ENCODE data around the gene TMEM131.

Gene TMEM131

DNA sequence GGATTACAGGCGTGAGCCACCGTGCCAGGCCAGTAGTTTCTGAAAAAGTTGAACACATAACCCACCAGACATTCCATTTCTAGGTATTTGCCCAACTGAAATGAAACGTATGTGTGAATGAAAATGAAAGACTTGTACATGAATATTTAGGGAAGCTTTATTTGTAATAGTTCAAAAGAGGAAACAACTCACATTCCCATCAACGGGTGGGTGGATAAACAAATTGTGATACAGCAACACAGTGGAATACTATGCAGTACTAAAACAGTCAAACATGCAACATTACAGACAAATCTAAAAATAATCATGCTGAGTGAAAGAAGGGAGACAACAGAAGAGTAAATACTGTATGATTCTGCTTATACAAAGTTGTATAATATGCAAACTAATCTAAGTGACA lies 46.8 kb downstream of the TMEM131 start:
- TF ChIP-seq, protein P1, sequence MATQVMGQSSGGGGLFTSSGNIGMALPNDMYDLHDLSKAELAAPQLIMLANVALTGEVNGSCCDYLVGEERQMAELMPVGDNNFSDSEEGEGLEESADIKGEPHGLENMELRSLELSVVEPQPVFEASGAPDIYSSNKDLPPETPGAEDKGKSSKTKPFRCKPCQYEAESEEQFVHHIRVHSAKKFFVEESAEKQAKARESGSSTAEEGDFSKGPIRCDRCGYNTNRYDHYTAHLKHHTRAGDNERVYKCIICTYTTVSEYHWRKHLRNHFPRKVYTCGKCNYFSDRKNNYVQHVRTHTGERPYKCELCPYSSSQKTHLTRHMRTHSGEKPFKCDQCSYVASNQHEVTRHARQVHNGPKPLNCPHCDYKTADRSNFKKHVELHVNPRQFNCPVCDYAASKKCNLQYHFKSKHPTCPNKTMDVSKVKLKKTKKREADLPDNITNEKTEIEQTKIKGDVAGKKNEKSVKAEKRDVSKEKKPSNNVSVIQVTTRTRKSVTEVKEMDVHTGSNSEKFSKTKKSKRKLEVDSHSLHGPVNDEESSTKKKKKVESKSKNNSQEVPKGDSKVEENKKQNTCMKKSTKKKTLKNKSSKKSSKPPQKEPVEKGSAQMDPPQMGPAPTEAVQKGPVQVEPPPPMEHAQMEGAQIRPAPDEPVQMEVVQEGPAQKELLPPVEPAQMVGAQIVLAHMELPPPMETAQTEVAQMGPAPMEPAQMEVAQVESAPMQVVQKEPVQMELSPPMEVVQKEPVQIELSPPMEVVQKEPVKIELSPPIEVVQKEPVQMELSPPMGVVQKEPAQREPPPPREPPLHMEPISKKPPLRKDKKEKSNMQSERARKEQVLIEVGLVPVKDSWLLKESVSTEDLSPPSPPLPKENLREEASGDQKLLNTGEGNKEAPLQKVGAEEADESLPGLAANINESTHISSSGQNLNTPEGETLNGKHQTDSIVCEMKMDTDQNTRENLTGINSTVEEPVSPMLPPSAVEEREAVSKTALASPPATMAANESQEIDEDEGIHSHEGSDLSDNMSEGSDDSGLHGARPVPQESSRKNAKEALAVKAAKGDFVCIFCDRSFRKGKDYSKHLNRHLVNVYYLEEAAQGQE (IDR thresholded peaks at IDR 0.05; ENCODE audit: insufficient replicate concordance, low read depth) = no peak
- TF ChIP-seq POLR2AphosphoS5 (IDR thresholded peaks at IDR 0.05; ENCODE audit: low read depth) = no peak
- no peaks in the 10 kb centered on the region for H3K27me3 ChIP-seq (ENCODE audit: insufficient read depth, poor library complexity, severe bottlenecking)
- no peak for DNase-seq (ENCODE audit: low read depth in 1 of 2, low spot score in 1 of 2)
- H3K27ac ChIP-seq (replicated peaks) = no peak overlapping the region
- H3K4me3 ChIP-seq (replicated peaks; ENCODE audit: insufficient read depth, low read length) = no peak overlapping the region

DNA sequence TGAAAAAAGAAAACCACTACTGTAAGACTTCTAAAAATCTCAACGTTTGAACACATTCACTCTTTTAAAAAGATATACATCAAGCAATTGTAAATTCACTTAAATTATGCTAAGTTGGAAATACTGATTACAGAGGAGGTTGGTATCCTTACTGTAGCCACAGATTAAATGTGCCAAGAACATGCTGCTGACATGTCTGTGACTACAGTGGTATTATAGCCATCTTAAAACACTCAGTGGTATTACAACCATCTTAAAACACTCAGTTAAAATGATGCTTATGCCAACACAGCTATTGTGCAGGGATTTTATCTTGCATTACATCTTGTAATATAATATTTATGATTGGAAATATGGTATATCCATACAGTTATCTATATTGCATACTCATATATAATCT lies 50.0 kb downstream of the TMEM131 start:
- TF ChIP-seq, protein P1 (IDR thresholded peaks at IDR 0.05; ENCODE audit: insufficient replicate concordance, low read depth) = no peak
- no peak for TF ChIP-seq SPI1 (IDR thresholded peaks at IDR 0.05; ENCODE audit: borderline replicate concordance, low read depth)
- no peak for TF ChIP-seq POLR2AphosphoS5 (IDR thresholded peaks at IDR 0.05; ENCODE audit: low read depth)
- no peak for TF ChIP-seq GABPA (IDR thresholded peaks at IDR 0.05; ENCODE audit: low read depth)
- TF ChIP-seq, protein P2, sequence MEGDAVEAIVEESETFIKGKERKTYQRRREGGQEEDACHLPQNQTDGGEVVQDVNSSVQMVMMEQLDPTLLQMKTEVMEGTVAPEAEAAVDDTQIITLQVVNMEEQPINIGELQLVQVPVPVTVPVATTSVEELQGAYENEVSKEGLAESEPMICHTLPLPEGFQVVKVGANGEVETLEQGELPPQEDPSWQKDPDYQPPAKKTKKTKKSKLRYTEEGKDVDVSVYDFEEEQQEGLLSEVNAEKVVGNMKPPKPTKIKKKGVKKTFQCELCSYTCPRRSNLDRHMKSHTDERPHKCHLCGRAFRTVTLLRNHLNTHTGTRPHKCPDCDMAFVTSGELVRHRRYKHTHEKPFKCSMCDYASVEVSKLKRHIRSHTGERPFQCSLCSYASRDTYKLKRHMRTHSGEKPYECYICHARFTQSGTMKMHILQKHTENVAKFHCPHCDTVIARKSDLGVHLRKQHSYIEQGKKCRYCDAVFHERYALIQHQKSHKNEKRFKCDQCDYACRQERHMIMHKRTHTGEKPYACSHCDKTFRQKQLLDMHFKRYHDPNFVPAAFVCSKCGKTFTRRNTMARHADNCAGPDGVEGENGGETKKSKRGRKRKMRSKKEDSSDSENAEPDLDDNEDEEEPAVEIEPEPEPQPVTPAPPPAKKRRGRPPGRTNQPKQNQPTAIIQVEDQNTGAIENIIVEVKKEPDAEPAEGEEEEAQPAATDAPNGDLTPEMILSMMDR (IDR thresholded peaks at IDR 0.05; ENCODE audit: insufficient read depth, low read length) = no peak
- DNase-seq (ENCODE audit: low read depth in 1 of 2, low spot score in 1 of 2) = no peak
- H3K27ac ChIP-seq (replicated peaks) = no peak overlapping the region
- H3K4me3 ChIP-seq (replicated peaks; ENCODE audit: insufficient read depth, low read length) = no peak overlapping the region
- H3K27me3 ChIP-seq (ENCODE audit: insufficient read depth, poor library complexity, severe bottlenecking) = no peaks in the 10 kb centered on the region

DNA sequence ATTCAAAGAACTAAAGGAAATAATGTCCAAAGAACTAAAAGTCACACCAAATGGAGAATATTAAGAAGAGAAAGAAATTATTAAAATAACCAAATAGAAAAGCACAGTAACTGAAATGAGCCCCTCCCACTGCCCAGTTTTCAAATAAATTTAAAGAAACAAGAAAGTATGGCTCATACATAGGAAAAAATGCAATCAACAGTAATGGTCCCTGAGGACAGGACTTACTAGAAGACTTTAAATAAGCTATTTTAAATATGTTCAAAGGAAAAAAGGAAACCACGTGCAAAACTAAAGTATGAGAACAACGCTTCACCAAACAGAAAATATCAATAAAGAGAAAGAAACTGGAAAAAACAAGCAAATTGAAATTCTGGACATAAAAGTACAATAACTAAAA lies 58.9 kb downstream of the TMEM131 start:
- no peak for DNase-seq (ENCODE audit: low read depth in 1 of 2, low spot score in 1 of 2)
- TF ChIP-seq POLR2AphosphoS5 (IDR thresholded peaks at IDR 0.05; ENCODE audit: low read depth) = no peak
- TF ChIP-seq, protein P2 (IDR thresholded peaks at IDR 0.05; ENCODE audit: insufficient read depth, low read length) = no peak
- no peak for TF ChIP-seq GABPA (IDR thresholded peaks at IDR 0.05; ENCODE audit: low read depth)
- TF ChIP-seq, protein P1 (IDR thresholded peaks at IDR 0.05; ENCODE audit: insufficient replicate concordance, low read depth) = no peak
- TF ChIP-seq SPI1 (IDR thresholded peaks at IDR 0.05; ENCODE audit: borderline replicate concordance, low read depth) = no peak
- Histone ChIP-seq H3K27ac (replicated peaks) (no peak overlapping the region), H3K4me3 (replicated peaks; ENCODE audit: insufficient read depth, low read length) (no peak overlapping the region), H3K27me3 (ENCODE audit: insufficient read depth, poor library complexity, severe bottlenecking) (no peaks in the 10 kb centered on the region)

DNA sequence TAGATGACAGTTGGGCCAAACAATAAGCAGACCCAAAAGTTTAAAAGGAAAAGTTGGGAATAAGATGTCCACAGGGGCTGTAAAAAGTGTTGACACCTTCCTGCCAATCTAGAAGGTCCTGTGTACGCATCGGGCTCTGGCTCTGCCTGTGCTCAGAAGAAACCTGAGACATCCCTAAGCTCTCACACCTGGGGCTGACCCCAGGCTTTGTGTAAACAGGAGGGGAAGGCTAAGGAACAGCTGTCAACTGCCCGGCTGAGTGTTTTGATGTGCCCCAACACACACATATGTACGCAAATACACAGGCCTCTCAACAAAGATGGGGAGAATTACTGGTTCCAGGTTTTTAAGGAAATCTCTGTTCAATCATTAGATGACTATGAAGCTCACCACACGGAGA lies 59.5 kb downstream of the TMEM131 start:
- Histone ChIP-seq H3K27ac (replicated peaks) (no peak overlapping the region), H3K4me3 (replicated peaks; ENCODE audit: insufficient read depth, low read length) (no peak overlapping the region), H3K27me3 (ENCODE audit: insufficient read depth, poor library complexity, severe bottlenecking) (no peaks in the 10 kb centered on the region)
- TF ChIP-seq, protein P2 (IDR thresholded peaks at IDR 0.05; ENCODE audit: insufficient read depth, low read length) = no peak
- TF ChIP-seq SPI1 (IDR thresholded peaks at IDR 0.05; ENCODE audit: borderline replicate concordance, low read depth) = no peak
- no peak for TF ChIP-seq GABPA (IDR thresholded peaks at IDR 0.05; ENCODE audit: low read depth)
- TF ChIP-seq, protein P1 (IDR thresholded peaks at IDR 0.05; ENCODE audit: insufficient replicate concordance, low read depth) = no peak
- TF ChIP-seq POLR2AphosphoS5 (IDR thresholded peaks at IDR 0.05; ENCODE audit: low read depth) = no peak
- no peak for DNase-seq (ENCODE audit: low read depth in 1 of 2, low spot score in 1 of 2)

Data from HL-60 (cell line).